Kidney epithelial cell (primary cell): ENCODE data around the gene BMERB1. TPM values are rescaled to one million over a fixed set of nuclear protein-coding genes. Genes with fewer than 3 reads are reported as not detected.
"Not testable (repeated sequence)": the region's sequence is repeated elsewhere in the genome, so short reads cannot be mapped to it uniquely, and the experiment has no call there.

Experiments
- DNase-seq: peaks from one replicate; pipeline ENCODE4 v3.0.0-alpha.2; 2010; ENCODE audit warnings: low read depth
- H3K27me3 ChIP-seq: 2 replicates; pipeline ENCODE4 v1.6.0; 2011; ENCODE audit warnings: low read length; ENCODE audit not compliant: control insufficient read depth, insufficient read depth
- H3K36me3 ChIP-seq: 2 replicates; pipeline ENCODE4 v1.5.1; 2011; ENCODE audit warnings: low read length; ENCODE audit not compliant: control insufficient read depth, insufficient read depth
- H3K4me3 ChIP-seq: 2 replicates; pipeline ENCODE4 v1.5.1; 2011; ENCODE audit warnings: low read depth, mild to moderate bottlenecking, control low read depth, low read length
- total RNA-seq: library from RNA; depleted of rRNA; stranded (reverse); fragments of >200 nt; gene quantifications from 2 replicates; pipeline ENCODE4 v1.2.3, GENCODE V29; 2015
- TF ChIP-seq, protein P1 (sequence below): IDR thresholded peaks from 2 replicates; pipeline ENCODE4 v1.5.1; 2011; ENCODE audit warnings: mild to moderate bottlenecking, moderate library complexity, low read length, control low read depth, inconsistent platforms; ENCODE audit not compliant: insufficient read depth, poor library complexity, severe bottlenecking

BMERB1 gene
- total RNA-seq, result 23.5 and 29.3 TPM in 2 replicates

DNA sequence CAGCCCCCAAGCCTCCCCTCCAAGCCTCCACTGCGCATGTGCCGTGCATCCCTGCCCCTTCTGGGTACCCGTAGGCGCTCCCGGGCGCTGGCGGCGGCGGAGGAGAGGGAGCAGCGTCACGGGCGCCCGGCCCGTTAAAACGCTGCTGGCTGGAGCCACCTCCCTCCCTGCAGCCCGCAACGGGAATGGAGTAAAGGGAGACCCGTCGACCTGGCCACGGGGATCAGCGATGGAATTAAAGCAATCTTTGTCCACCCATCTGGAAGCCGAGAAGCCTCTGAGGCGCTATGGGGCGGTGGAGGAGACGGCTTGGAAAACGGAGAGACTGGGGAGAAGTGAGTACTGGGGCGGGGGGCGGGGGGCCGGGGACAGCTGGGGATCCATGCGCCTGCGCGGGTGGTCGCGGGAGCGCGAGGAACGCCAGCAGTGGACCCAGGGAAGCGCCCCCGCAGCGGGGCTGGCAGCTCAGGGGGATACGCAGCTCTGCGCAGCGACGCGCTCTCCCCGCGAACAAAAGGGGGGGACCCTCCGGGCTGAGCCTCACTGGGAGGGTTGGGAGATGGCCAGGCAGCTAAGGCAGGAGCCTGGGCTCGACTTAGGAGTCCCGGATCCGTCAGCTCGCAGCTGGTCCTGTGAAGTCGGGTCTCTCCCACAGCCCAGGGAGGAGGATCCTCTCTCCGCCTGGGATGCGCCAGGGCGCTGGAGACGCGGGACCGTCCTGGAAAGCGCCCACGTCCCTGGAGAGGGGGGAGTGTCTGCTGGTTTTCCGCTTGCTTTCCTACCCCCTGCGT, at the start of gene BMERB1:
Gene BMERB1, plus strand, starts transcription at position 164 of the 791 bp plus-strand sequence. Its CDS starts 66 bp downstream, at position 230.
- H3K36me3 ChIP-seq, result no peaks in the 10 kb centered on the region
- no peaks in the 10 kb centered on the region for H3K27me3 ChIP-seq
- DNase-seq, result no peak
- TF ChIP-seq, protein P1, sequence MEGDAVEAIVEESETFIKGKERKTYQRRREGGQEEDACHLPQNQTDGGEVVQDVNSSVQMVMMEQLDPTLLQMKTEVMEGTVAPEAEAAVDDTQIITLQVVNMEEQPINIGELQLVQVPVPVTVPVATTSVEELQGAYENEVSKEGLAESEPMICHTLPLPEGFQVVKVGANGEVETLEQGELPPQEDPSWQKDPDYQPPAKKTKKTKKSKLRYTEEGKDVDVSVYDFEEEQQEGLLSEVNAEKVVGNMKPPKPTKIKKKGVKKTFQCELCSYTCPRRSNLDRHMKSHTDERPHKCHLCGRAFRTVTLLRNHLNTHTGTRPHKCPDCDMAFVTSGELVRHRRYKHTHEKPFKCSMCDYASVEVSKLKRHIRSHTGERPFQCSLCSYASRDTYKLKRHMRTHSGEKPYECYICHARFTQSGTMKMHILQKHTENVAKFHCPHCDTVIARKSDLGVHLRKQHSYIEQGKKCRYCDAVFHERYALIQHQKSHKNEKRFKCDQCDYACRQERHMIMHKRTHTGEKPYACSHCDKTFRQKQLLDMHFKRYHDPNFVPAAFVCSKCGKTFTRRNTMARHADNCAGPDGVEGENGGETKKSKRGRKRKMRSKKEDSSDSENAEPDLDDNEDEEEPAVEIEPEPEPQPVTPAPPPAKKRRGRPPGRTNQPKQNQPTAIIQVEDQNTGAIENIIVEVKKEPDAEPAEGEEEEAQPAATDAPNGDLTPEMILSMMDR, result no peak
- H3K4me3 ChIP-seq, result peak within 1 kb of the TSS; percentile 87

DNA sequence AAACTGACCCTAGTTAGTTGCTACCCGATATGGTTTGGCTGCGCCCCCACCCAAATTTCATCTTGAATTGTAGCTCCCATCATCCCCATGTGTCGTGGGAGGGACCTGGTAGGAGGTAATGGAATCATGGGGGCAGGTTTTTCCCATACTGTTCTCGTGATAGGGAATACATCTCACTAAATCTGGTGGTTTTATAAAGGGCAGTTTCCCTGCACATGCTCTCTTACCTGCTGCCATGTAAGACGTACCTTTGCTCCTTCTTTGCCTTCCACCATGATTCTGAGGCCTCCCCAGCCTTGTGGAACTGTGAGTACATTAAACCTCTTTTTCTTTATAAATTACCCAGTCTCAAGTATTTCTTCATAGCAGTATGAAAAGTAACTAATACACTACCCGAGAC, 46.3 kb upstream of the BMERB1 start:
- H3K27me3 ChIP-seq, DNase-seq, H3K36me3 ChIP-seq, H3K4me3 ChIP-seq: not testable (repeated sequence)

DNA sequence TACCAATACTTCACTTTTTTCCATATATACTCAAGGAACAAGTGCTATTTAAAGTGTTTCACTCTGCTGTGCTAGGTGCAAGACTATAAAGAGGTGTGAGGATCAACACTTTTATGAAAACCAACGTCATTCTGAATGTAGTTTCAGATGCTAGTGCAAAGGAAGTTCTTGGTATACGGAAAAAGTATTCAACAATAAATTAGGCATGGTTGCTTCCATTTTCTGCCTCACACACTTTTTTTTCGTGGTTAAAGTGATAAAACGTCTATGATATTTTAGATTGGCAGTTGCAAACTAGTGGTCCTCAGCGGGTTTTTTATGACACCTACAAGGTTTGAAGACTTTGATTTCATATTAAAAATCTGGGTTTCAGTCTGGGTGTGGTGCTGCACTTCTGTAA, 44.5 kb upstream of the BMERB1 start:
- H3K4me3 ChIP-seq, H3K27me3 ChIP-seq, H3K36me3 ChIP-seq, DNase-seq: not testable (repeated sequence)

DNA sequence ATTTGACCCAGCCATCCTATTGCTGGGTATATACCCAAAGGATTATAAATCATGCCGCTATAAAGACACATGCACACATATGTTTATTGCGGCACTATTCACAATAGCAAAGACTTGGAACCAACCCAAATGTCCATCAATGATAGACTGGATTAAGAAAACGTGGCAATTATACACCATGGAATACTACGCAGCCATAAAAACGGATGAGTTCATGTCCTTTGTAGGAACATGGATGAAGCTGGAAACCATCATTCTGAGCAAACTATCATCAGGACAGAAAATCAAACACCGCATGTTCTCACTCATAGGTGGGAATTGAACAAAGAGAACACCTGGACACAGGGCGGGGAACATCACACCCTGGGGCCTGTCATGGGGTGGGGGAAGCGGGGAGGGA, 41.4 kb upstream of the BMERB1 start:
- not testable (repeated sequence) for H3K27me3 ChIP-seq, H3K36me3 ChIP-seq, H3K4me3 ChIP-seq, DNase-seq

DNA sequence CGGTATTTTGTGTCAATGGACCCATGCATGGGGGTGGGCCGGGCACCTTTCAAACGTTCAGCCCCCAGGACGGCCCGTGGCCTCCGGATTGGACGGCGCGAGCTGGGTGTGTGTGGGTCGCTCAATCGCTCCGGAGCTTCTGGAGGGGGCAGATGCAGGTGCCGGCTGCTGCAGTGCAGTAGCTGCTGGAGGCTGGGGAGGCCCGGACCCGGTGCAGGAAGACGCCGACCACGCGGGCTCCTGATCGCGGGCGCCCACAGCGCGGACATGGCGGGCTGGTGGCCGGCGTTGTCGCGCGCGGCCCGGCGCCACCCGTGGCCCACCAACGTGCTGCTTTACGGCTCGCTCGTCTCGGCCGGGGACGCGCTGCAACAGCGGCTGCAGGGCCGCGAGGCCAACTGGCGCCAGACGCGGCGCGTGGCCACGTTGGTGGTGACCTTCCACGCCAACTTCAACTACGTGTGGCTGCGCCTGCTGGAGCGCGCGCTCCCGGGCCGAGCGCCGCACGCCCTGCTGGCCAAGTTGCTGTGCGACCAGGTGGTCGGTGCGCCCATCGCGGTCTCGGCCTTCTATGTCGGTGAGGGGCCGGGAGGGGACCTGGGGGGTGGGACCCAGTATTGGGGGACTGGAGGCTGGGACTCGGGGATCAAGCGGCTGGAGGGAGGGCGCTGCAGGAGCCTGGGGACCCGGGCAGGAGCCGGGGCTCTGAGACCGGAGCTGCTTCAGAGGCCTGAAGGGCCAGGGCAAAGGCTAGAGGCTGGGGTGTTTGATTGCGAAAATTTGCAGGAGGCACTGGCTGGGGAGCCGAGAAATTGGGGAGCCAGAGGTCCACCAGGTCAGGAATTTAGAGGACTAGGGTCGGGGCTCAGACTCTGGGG, 38.5 kb upstream of the BMERB1 start, which contains the start of gene MPV17L:
Gene MPV17L, plus strand, starts transcription at position 124 of the 878 bp plus-strand sequence. Its CDS starts 144 bp downstream, at position 268.
- peak within 1 kb of the TSS; percentile 50 for H3K4me3 ChIP-seq
- DNase-seq, H3K36me3 ChIP-seq, H3K27me3 ChIP-seq: not testable (repeated sequence)

DNA sequence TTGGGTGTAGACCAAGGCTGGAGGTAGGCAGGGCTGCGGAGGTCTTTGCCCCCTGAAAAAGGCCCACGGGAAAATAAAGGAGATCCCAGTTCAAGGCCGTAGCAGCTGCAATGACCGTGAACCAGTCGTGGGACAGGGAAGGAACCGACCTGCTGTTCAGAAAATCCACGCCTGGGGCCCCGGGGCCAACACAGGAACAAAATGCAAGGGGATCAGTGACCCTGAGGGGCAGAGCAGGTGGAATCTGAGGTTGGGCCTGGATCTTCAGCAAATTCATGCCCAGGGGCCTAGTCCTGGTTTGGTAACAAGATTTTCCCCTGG, 37.9 kb upstream of the BMERB1 start:
- not testable (repeated sequence) for DNase-seq, H3K4me3 ChIP-seq, H3K36me3 ChIP-seq, H3K27me3 ChIP-seq

DNA sequence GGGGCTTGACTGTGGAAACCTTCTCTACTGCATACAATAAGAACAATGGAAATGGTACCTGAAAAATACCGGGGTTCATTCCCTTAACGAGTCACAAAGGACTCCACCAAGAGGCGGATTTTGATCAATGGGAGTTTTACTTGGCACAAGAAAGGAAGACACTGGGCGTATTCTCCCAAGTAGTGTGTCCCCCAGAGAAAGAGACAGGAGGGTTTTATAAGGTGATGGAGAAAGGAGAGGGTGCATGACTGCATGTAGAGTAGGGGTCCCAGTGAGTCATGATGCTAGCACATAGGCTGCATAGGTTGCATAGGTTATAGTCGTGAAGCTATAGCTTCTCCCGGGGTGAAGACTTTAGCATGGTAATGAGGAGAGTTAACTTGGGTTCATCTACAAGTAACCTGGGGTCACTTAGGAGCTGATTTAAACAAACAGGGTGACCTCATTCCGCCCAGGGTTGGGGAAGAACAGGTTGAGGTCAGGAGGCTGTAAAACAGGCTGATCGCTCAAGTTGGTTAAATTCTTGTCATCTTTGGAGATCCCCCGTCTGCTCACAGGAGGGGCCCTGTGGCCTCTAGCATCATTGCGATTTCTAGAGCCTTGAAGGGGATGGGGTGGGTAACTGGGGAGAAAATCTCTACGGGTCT, 37.3 kb upstream of the BMERB1 start:
- DNase-seq, result no peak
- TF ChIP-seq, protein P1, result no peak
- Histone ChIP-seq H3K27me3 (no peaks in the 10 kb centered on the region), H3K36me3 (no peaks in the 10 kb centered on the region), H3K4me3 (no peak overlapping the region)

DNA sequence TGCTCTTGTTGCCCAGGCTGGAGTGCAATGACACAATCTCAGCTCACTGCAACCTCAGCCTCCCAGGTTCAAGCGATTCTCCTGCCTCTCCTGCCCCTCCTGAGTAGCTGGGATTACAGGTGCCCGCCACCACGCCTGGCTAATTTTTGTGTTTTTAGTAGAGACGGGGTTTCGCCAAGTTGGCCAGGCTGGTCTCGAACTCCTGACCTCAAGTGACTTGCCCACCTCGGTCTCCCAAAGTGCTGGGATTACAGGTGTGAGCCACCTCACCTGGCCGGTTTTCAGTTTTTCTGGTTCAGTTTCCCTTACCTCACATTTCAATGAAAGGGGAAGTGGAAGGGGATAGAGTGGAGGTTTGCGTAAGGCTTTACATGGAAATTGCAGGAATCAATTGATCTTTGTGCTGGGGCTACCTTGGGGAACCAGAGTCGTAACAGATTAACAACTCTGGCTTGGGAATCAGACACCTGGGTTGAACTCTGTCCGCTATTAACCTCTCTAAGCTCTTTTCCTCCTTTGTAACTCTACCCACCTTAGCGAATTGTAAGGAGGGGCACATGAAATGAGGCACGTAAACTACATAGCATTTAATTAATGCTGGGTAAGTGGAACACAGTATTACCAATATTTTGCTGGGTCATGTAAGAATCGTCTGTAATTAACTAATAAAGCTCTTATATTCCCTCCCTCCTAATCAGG, 35.6 kb upstream of the BMERB1 start:
- Histone ChIP-seq H3K27me3 (no peaks in the 10 kb centered on the region), H3K4me3 (no peak overlapping the region), H3K36me3 (no peaks in the 10 kb centered on the region)
- DNase-seq, result no peak
- TF ChIP-seq, protein P1, result no peak
